ENCODE data around the gene ZNF682. TPM values are rescaled to one million over a fixed set of nuclear protein-coding genes. Genes with fewer than 3 reads are reported as not detected.
"Not testable (repeated sequence)": the region's sequence is repeated elsewhere in the genome, so short reads cannot be mapped to it uniquely, and the experiment has no call there.

The ZNF682 gene
- total RNA-seq, 1 experiment from 2014 or later: not detected

GRCh38 chr19:20070691-20071090 lies 31.4 kb upstream of the ZNF682 start:
- H3K27ac Mint-ChIP-seq (ENCODE audit: low read depth, unreplicated experiment): no peak overlapping the region
- no peak for TF ChIP-seq CTCF (IDR thresholded peaks at IDR 0.05; ENCODE audit: unreplicated experiment)
- no peak for DNase-seq (ENCODE audit: unreplicated experiment)
- H3K4me3 Mint-ChIP-seq (ENCODE audit: unreplicated experiment): no peak overlapping the region
- H3K4me1 Mint-ChIP-seq (ENCODE audit: insufficient read depth, unreplicated experiment): no peaks in the 10 kb centered on the region
- H3K36me3 Mint-ChIP-seq (ENCODE audit: insufficient read depth, unreplicated experiment): no peaks in the 10 kb centered on the region
- H3K27me3 Mint-ChIP-seq (ENCODE audit: insufficient read depth, unreplicated experiment): no peaks in the 10 kb centered on the region
- intact Hi-C loops (cut with micrococcal nuclease): no loop called here
- POLR2A ChIA-PET: no interaction called here
- no TSS peak for BruUV-seq (replicated peaks)
- H3K9me3 Mint-ChIP-seq (ENCODE audit: unreplicated experiment): peaks cover 41% of the 10 kb centered on the region
- CTCF ChIA-PET: no interaction called here

GRCh38 chr19:20068559-20068958 lies 29.3 kb upstream of the ZNF682 start:
- peaks cover 40% of the 10 kb centered on the region for H3K9me3 Mint-ChIP-seq (ENCODE audit: unreplicated experiment)
- POLR2A ChIA-PET; CTCF ChIA-PET; H3K27me3 Mint-ChIP-seq (ENCODE audit: insufficient read depth, unreplicated experiment); H3K4me1 Mint-ChIP-seq (ENCODE audit: insufficient read depth, unreplicated experiment); intact Hi-C loops (cut with micrococcal nuclease); DNase-seq (ENCODE audit: unreplicated experiment); BruUV-seq (replicated peaks); H3K4me3 Mint-ChIP-seq (ENCODE audit: unreplicated experiment); H3K36me3 Mint-ChIP-seq (ENCODE audit: insufficient read depth, unreplicated experiment); H3K27ac Mint-ChIP-seq (ENCODE audit: low read depth, unreplicated experiment): not testable (repeated sequence)

GRCh38 chr19:20067943-20068342 lies 28.6 kb upstream of the ZNF682 start:
- Mint-ChIP-seq H3K36me3 (ENCODE audit: insufficient read depth, unreplicated experiment) (no peaks in the 10 kb centered on the region), H3K9me3 (ENCODE audit: unreplicated experiment) (peaks cover 34% of the 10 kb centered on the region), H3K27me3 (ENCODE audit: insufficient read depth, unreplicated experiment) (no peaks in the 10 kb centered on the region), H3K4me1 (ENCODE audit: insufficient read depth, unreplicated experiment) (no peaks in the 10 kb centered on the region), H3K27ac (ENCODE audit: low read depth, unreplicated experiment) (no peak overlapping the region), H3K4me3 (ENCODE audit: unreplicated experiment) (no peak overlapping the region)
- no peak for DNase-seq (ENCODE audit: unreplicated experiment)
- ChIA-PET POLR2A (no interaction called here), CTCF (interaction anchor here (0.6 kb wide), 1 partner anchor 171 kb away, joined by 3 read pairs; no protein-coding TSS in a partner anchor)
- intact Hi-C loops (cut with micrococcal nuclease): no loop called here
- no TSS peak for BruUV-seq (replicated peaks)
- TF ChIP-seq CTCF (IDR thresholded peaks at IDR 0.05; ENCODE audit: unreplicated experiment): no peak

GRCh38 chr19:20066861-20067260 lies 27.6 kb upstream of the ZNF682 start:
- ChIA-PET POLR2A (no interaction called here), CTCF (interaction anchor here (0.7 kb wide), 1 partner anchor 15 kb away, joined by 3 read pairs; no protein-coding TSS in a partner anchor)
- no peak for TF ChIP-seq CTCF (IDR thresholded peaks at IDR 0.05; ENCODE audit: unreplicated experiment)
- BruUV-seq (replicated peaks): no TSS peak
- Mint-ChIP-seq H3K4me3 (ENCODE audit: unreplicated experiment) (no peak overlapping the region), H3K27ac (ENCODE audit: low read depth, unreplicated experiment) (no peak overlapping the region), H3K36me3 (ENCODE audit: insufficient read depth, unreplicated experiment) (no peaks in the 10 kb centered on the region), H3K27me3 (ENCODE audit: insufficient read depth, unreplicated experiment) (no peaks in the 10 kb centered on the region), H3K4me1 (ENCODE audit: insufficient read depth, unreplicated experiment) (no peaks in the 10 kb centered on the region), H3K9me3 (ENCODE audit: unreplicated experiment) (peaks cover 26% of the 10 kb centered on the region)
- intact Hi-C loops (cut with micrococcal nuclease): no loop called here
- DNase-seq (ENCODE audit: unreplicated experiment): no peak

- Mint-ChIP-seq H3K9me3 (ENCODE audit: unreplicated experiment) (peaks cover 16% of the 10 kb centered on the region), H3K27ac (ENCODE audit: low read depth, unreplicated experiment) (no peak overlapping the region), H3K27me3 (ENCODE audit: insufficient read depth, unreplicated experiment) (no peaks in the 10 kb centered on the region), H3K4me1 (ENCODE audit: insufficient read depth, unreplicated experiment) (no peaks in the 10 kb centered on the region), H3K36me3 (ENCODE audit: insufficient read depth, unreplicated experiment) (peaks cover 8% of the 10 kb centered on the region), H3K4me3 (ENCODE audit: unreplicated experiment) (no peak overlapping the region)
- ChIA-PET CTCF (no interaction called here), POLR2A (no interaction called here)
- no peak for DNase-seq (ENCODE audit: unreplicated experiment)
- intact Hi-C loops (cut with micrococcal nuclease): no loop called here
- TF ChIP-seq CTCF (IDR thresholded peaks at IDR 0.05; ENCODE audit: unreplicated experiment): no peak
- BruUV-seq (replicated peaks): no TSS peak
Observed at GRCh38 chr19:20060282-20060681, 21.0 kb upstream of the ZNF682 start.

- H3K9me3 Mint-ChIP-seq (ENCODE audit: unreplicated experiment): peaks cover 16% of the 10 kb centered on the region
- H3K36me3 Mint-ChIP-seq (ENCODE audit: insufficient read depth, unreplicated experiment); intact Hi-C loops (cut with micrococcal nuclease); BruUV-seq (replicated peaks); DNase-seq (ENCODE audit: unreplicated experiment); H3K27ac Mint-ChIP-seq (ENCODE audit: low read depth, unreplicated experiment); H3K27me3 Mint-ChIP-seq (ENCODE audit: insufficient read depth, unreplicated experiment); H3K4me1 Mint-ChIP-seq (ENCODE audit: insufficient read depth, unreplicated experiment); H3K4me3 Mint-ChIP-seq (ENCODE audit: unreplicated experiment); CTCF ChIA-PET; POLR2A ChIA-PET: not testable (repeated sequence)
Observed at GRCh38 chr19:20058738-20059137, 19.4 kb upstream of the ZNF682 start.

Data from MCF 10A (cell line).